IPS-15b (cell line): ENCODE results near the gene CCDC15.

Experiments
- H3K27me3 ChIP-seq: one replicate; pipeline ENCODE4 v1.6.1; 2013; ENCODE audit warnings: low read length; ENCODE audit not compliant: control insufficient read depth, insufficient read depth
- H3K36me3 ChIP-seq: one replicate; pipeline ENCODE4 v1.6.1; 2013; ENCODE audit warnings: low read length; ENCODE audit not compliant: control insufficient read depth, insufficient read depth
- H3K4me1 ChIP-seq: one replicate; pipeline ENCODE4 v1.6.1; 2013; ENCODE audit warnings: mild to moderate bottlenecking, low read length; ENCODE audit not compliant: control insufficient read depth, insufficient read depth
- H3K4me3 ChIP-seq: one replicate; pipeline ENCODE4 v1.5.1; 2013; ENCODE audit warnings: low read depth, low read length
- H3K9ac ChIP-seq: one replicate; pipeline ENCODE4 v1.6.1; 2013; ENCODE audit warnings: low read depth, mild to moderate bottlenecking, low read length
- H3K9me3 ChIP-seq: one replicate; pipeline ENCODE4 v1.6.1; 2013; ENCODE audit warnings: mild to moderate bottlenecking, low read length; ENCODE audit not compliant: control insufficient read depth, insufficient read depth

The CCDC15 gene

GRCh38 chr11:125072961-125073590 lies 119.1 kb downstream of the CCDC15 start:
- no peaks in the 10 kb centered on the region for H3K36me3 ChIP-seq
- H3K9ac ChIP-seq = no peak overlapping the region
- H3K9me3 ChIP-seq = no peaks in the 10 kb centered on the region
- no peak overlapping the region for H3K4me3 ChIP-seq
- peaks cover 2% of the 10 kb centered on the region for H3K27me3 ChIP-seq
- H3K4me1 ChIP-seq = no peaks in the 10 kb centered on the region

GRCh38 chr11:125073616-125074483 lies 119.8 kb downstream of the CCDC15 start:
- Histone ChIP-seq H3K4me3 (no peak overlapping the region), H3K4me1 (no peaks in the 10 kb centered on the region), H3K9ac (no peak overlapping the region)

GRCh38 chr11:125074511-125075241 lies 120.7 kb downstream of the CCDC15 start:
- Histone ChIP-seq H3K9ac (no peak overlapping the region), H3K27me3 (peaks cover 2% of the 10 kb centered on the region), H3K9me3 (no peaks in the 10 kb centered on the region), H3K4me1 (no peaks in the 10 kb centered on the region), H3K36me3 (no peaks in the 10 kb centered on the region), H3K4me3 (no peak overlapping the region)

More at GRCh38 chr11:125073616-125074483, 119.8 kb downstream of the CCDC15 start:
- Histone ChIP-seq H3K9me3 (no peaks in the 10 kb centered on the region), H3K36me3 (no peaks in the 10 kb centered on the region), H3K27me3 (peaks cover 2% of the 10 kb centered on the region)

DNA sequence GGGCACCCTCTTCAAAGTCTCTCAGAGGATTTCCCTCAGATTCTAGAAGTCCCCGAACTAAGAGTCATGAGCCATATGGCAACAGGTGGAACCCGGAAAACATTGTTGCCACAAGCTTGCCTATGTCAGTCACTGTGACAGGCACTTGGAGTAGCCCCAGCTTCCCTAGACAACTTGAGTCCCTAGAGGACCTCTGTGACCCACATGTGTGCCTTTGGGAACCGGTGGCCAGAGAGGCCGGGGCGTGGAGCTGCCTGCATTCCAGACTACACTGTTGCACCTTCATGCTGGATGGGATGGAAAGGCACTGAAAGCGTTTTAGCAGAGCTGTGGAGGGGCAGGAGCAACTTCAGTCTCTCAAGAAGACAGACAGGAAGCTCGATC lies 121.2 kb downstream of the CCDC15 start:
- Histone ChIP-seq H3K4me1 (no peaks in the 10 kb centered on the region), H3K27me3 (no peaks in the 10 kb centered on the region), H3K9ac (no peak overlapping the region)

DNA sequence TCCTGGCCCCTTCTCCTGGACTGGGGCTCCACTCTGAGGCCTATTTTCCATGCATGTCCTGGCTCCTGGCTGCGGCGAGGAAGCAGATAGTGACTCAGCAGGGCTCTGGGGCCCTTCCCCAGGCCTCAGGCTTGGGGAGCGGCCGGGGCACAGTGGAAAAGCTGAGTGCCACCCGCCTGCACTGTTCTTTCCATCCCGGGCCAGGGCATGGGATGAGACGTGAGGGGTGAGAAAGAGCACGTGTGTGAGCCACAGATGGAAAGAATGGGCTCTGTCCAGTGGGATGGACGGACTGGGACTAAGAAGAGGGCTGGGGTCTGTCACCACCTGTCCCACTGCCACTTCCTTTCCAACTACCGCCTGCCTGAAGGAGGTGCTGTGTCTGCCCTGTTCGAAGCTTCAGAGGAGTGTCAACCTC lies 121.9 kb downstream of the CCDC15 start:
- no peaks in the 10 kb centered on the region for H3K36me3 ChIP-seq
- no peak overlapping the region for H3K4me3 ChIP-seq
- no peak overlapping the region for H3K9ac ChIP-seq
- H3K9me3 ChIP-seq = no peaks in the 10 kb centered on the region
- no peaks in the 10 kb centered on the region for H3K27me3 ChIP-seq
- H3K4me1 ChIP-seq = no peaks in the 10 kb centered on the region

More for the DNA sequence above, 121.2 kb downstream of the CCDC15 start:
- Histone ChIP-seq H3K4me3 (no peak overlapping the region), H3K36me3 (no peaks in the 10 kb centered on the region), H3K9me3 (no peaks in the 10 kb centered on the region)

DNA sequence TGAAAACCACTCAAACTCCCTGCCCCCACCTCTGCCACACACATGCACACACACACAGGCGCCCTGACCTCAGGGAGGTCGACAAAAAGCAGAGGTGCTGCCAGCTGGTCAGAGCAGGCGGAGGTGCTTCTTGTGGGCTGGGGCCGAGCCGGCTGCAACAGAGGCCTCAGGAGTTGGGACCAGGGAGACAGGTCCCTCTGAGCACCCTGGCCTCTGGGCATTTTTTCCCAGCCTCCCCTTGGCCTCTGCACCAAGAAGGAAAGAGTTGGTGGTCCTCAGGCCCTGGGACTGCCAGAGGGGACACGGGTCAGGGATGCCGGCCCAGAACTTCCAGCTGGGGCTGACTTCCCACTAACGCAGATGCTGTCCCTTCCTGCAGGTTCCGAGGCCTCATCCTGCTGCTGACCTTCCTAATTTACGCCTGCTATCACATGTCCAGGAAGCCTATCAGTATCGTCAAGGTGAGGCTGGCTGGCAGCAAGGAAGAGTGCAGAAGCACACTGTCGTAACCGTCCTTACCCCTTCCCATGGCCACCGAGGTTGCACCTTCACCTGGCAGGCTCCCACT lies 122.5 kb downstream of the CCDC15 start:
- no peaks in the 10 kb centered on the region for H3K27me3 ChIP-seq
- no peaks in the 10 kb centered on the region for H3K4me1 ChIP-seq
- no peaks in the 10 kb centered on the region for H3K36me3 ChIP-seq
- no peaks in the 10 kb centered on the region for H3K9me3 ChIP-seq
- no peak overlapping the region for H3K4me3 ChIP-seq
- H3K9ac ChIP-seq = no peak overlapping the region

GRCh38 chr11:125078016-125078415 lies 124.0 kb downstream of the CCDC15 start:
- Histone ChIP-seq H3K9ac (no peak overlapping the region), H3K36me3 (no peaks in the 10 kb centered on the region), H3K4me1 (no peaks in the 10 kb centered on the region), H3K27me3 (no peaks in the 10 kb centered on the region), H3K9me3 (no peaks in the 10 kb centered on the region), H3K4me3 (no peak overlapping the region)

DNA sequence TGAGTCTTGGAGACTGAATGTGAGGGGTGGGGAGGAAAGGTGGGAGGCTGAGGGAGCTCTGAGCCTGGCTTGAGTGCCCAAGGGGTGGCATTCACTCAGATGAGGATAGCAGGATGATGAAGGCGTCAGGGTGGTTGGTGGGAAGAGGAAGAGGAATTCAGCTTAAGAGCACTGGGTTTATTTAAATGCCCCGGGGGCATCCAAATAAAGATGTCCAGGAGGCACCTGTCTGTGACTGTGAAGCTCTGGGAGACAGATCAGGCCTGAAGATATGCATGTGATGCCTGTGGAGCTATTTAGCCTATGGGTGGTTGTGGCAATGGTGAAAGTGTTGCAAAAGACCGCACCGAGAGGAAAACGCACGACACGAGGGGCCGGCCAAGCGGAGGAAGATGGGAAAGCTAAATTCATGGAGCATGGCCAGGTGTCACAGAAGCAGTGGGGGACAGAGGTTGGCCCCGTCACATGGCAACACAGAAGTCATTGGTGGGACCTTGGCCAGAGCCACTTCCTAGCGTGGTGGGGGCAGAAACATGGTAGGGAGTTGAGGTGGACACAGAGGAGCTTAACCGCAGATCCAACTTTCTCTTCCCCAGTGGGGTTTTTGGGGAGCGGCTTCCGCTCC lies 124.6 kb downstream of the CCDC15 start:
- Histone ChIP-seq H3K4me3 (no peak overlapping the region), H3K4me1 (no peaks in the 10 kb centered on the region), H3K9ac (no peak overlapping the region), H3K36me3 (no peaks in the 10 kb centered on the region), H3K27me3 (no peaks in the 10 kb centered on the region), H3K9me3 (no peaks in the 10 kb centered on the region)

GRCh38 chr11:125079151-125079877 lies 125.3 kb downstream of the CCDC15 start:
- Histone ChIP-seq H3K36me3 (no peaks in the 10 kb centered on the region), H3K9me3 (no peaks in the 10 kb centered on the region), H3K4me3 (no peak overlapping the region), H3K9ac (no peak overlapping the region), H3K27me3 (no peaks in the 10 kb centered on the region), H3K4me1 (no peaks in the 10 kb centered on the region)

DNA sequence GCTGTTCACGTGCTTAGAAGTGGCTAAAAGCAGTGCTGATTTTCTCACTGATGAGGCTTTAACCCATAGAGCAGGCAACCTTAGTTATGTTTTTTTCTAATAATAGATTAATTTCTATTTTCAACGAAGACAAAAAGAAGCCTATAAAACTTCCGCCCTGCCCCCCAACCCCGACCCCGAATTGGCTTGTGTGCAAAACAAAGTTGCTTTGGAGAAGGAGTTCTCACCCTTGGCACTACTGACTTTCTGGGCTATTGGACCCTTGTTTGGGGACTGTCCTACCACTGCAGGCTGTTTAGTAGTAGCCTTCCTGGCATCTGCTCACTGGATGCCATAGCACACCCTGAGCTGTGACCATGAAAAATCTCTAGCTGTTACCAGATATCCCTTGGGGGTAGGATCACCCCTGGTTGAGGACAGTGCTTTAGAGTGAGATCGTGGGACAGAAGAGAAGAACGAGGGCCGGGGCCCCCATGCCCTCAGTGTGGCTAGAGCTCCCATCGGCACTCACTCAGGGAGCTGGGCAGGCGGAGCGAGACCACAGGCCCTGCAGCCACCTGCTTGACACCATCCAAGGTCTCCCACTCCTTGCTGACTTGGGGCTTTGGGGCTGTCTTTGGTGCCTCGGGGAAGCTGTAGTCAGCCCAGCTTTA lies 126.0 kb downstream of the CCDC15 start:
- H3K9ac ChIP-seq = no peak overlapping the region
- no peaks in the 10 kb centered on the region for H3K27me3 ChIP-seq
- no peaks in the 10 kb centered on the region for H3K4me1 ChIP-seq
- no peak overlapping the region for H3K4me3 ChIP-seq
- H3K36me3 ChIP-seq = no peaks in the 10 kb centered on the region
- H3K9me3 ChIP-seq = no peaks in the 10 kb centered on the region
